ENCODE results near the gene FAM89B. TPM values are rescaled to one million over a fixed set of nuclear protein-coding genes. Genes with fewer than 3 reads are reported as not detected.

The FAM89B gene
- total and polyA plus RNA-seq, 3 donors from 2014 or later = 25.8 to 63.2 (median 59.9) TPM

GRCh38 chr11:65598258-65598699, 25.9 kb downstream of the FAM89B start:
- intact Hi-C loops (cut with DNase I; ENCODE audit: low total_unique reads) = no loop called here
- H3K36me3 ChIP-seq (ENCODE audit: low read depth, missing control alignments) = no peaks in the 10 kb centered on the region
- no peaks in the 10 kb centered on the region for H3K9me3 ChIP-seq
- no peak overlapping the region for H3K27ac ChIP-seq
- H3K27me3 ChIP-seq = no peaks in the 10 kb centered on the region
- DNase-seq = no peak
- WGBS, 2 donors = 84 to 90% methylated on average over 2 to 16 of the region's 16 CpGs
- H3K4me1 ChIP-seq = peaks cover 4% of the 10 kb centered on the region
- TF ChIP-seq POLR2A (IDR thresholded peaks at IDR 0.05) = no peak
- TF ChIP-seq, protein P1, sequence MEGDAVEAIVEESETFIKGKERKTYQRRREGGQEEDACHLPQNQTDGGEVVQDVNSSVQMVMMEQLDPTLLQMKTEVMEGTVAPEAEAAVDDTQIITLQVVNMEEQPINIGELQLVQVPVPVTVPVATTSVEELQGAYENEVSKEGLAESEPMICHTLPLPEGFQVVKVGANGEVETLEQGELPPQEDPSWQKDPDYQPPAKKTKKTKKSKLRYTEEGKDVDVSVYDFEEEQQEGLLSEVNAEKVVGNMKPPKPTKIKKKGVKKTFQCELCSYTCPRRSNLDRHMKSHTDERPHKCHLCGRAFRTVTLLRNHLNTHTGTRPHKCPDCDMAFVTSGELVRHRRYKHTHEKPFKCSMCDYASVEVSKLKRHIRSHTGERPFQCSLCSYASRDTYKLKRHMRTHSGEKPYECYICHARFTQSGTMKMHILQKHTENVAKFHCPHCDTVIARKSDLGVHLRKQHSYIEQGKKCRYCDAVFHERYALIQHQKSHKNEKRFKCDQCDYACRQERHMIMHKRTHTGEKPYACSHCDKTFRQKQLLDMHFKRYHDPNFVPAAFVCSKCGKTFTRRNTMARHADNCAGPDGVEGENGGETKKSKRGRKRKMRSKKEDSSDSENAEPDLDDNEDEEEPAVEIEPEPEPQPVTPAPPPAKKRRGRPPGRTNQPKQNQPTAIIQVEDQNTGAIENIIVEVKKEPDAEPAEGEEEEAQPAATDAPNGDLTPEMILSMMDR (IDR thresholded peaks at IDR 0.05) = no peak
- no peak overlapping the region for H3K4me3 ChIP-seq

- H3K27me3 ChIP-seq = no peaks in the 10 kb centered on the region
- no peak overlapping the region for H3K27ac ChIP-seq
- H3K9me3 ChIP-seq = no peaks in the 10 kb centered on the region
- H3K4me3 ChIP-seq = no peak overlapping the region
- WGBS, 2 donors = 85 to 87% methylated on average over 16 to 49 of the region's 49 CpGs
- no peak for DNase-seq
- no peaks in the 10 kb centered on the region for H3K36me3 ChIP-seq (ENCODE audit: low read depth, missing control alignments)
- no peaks in the 10 kb centered on the region for H3K4me1 ChIP-seq
- intact Hi-C loops (cut with DNase I; ENCODE audit: low total_unique reads) = no loop called here
- TF ChIP-seq, protein P1 (IDR thresholded peaks at IDR 0.05) = no peak
- no peak for TF ChIP-seq POLR2A (IDR thresholded peaks at IDR 0.05)
These were observed 27.0 kb downstream of the FAM89B start for GRCh38 chr11:65599216-65599954.

- TF ChIP-seq, protein P1 (IDR thresholded peaks at IDR 0.05) = no peak
- no peak for TF ChIP-seq POLR2A (IDR thresholded peaks at IDR 0.05)
- WGBS, 2 donors = 96 to 97% methylated on average over 5 to 6 of the region's 6 CpGs
- no peak overlapping the region for H3K4me3 ChIP-seq
- H3K4me1 ChIP-seq = no peaks in the 10 kb centered on the region
- no peak for DNase-seq
- H3K36me3 ChIP-seq (ENCODE audit: low read depth, missing control alignments) = no peaks in the 10 kb centered on the region
- H3K27ac ChIP-seq = no peak overlapping the region
- H3K9me3 ChIP-seq = no peaks in the 10 kb centered on the region
- H3K27me3 ChIP-seq = no peaks in the 10 kb centered on the region
- intact Hi-C loops (cut with DNase I; ENCODE audit: low total_unique reads) = no loop called here
These were observed 27.6 kb downstream of the FAM89B start for GRCh38 chr11:65599955-65600246.

DNA sequence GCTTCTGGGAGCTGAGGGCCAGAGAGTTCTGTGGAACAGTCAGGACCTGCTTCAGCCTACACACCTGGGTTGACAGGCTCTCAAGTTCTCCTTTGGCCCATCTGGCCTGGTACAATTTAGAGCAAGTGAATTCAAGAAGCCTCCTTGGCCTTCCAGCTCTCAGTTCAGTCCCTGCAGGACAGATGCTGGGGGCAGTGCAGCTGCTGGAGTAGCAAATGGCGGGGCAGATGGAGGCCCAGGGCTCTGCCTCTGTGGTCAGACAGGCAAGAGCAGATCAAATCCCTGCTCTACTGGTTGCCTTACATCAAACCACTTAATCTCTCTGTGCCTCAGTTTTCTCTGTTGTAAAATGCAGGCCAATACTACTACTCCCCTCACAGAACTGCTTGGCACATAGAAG, 31.9 kb downstream of the FAM89B start:
- Histone ChIP-seq H3K4me1 (peaks cover 13% of the 10 kb centered on the region), H3K9me3 (no peaks in the 10 kb centered on the region), H3K36me3 (ENCODE audit: low read depth, missing control alignments) (no peaks in the 10 kb centered on the region), H3K27me3 (no peaks in the 10 kb centered on the region), H3K27ac (no peak overlapping the region), H3K4me3 (no peak overlapping the region)
- intact Hi-C loops (cut with DNase I; ENCODE audit: low total_unique reads) = no loop called here
- TF ChIP-seq, protein P1 (IDR thresholded peaks at IDR 0.05) = no peak
- no peak for TF ChIP-seq POLR2A (IDR thresholded peaks at IDR 0.05)
- 76% methylated on average over 1 of the region's 1 CpG; no CpG with 5 or more reads in 1 of the 2 donors for WGBS, 2 donors
- DNase-seq = no peak
